Measurements from ENCODE around the gene PGBD5.

Gene PGBD5

GRCh38 chr1:230377324-230377723 lies 48.8 kb downstream of the PGBD5 start:
- DNase-seq (ENCODE audit: low read depth, low spot score) = no peak

- no peak for DNase-seq (ENCODE audit: low read depth, low spot score)
Observed at GRCh38 chr1:230376296-230376695, 49.8 kb downstream of the PGBD5 start.

- DNase-seq (ENCODE audit: low read depth, low spot score) = no peak
Observed at GRCh38 chr1:230375780-230376179, 50.4 kb downstream of the PGBD5 start.

GRCh38 chr1:230375147-230375546 lies 51.0 kb downstream of the PGBD5 start:
- DNase-seq (ENCODE audit: low read depth, low spot score) = no peak

- DNase-seq (ENCODE audit: low read depth, low spot score) = no peak
Observed at GRCh38 chr1:230371923-230372703, 54.0 kb downstream of the PGBD5 start.

- no peak for DNase-seq (ENCODE audit: low read depth, low spot score)
Observed at GRCh38 chr1:230370109-230370508, 56.0 kb downstream of the PGBD5 start.

- DNase-seq (ENCODE audit: low read depth, low spot score) = no peak
Observed at GRCh38 chr1:230368871-230369270, 57.3 kb downstream of the PGBD5 start.

GRCh38 chr1:230368363-230368762 lies 57.8 kb downstream of the PGBD5 start:
- no peak for DNase-seq (ENCODE audit: low read depth, low spot score)

GRCh38 chr1:230366504-230366915 lies 59.6 kb downstream of the PGBD5 start:
- DNase-seq (ENCODE audit: low read depth, low spot score) = no peak

- no peak for DNase-seq (ENCODE audit: low read depth, low spot score)
Observed at GRCh38 chr1:230365723-230366307, 60.3 kb downstream of the PGBD5 start.

- no peak for DNase-seq (ENCODE audit: low read depth, low spot score)
Observed at GRCh38 chr1:230362949-230363348, 63.2 kb downstream of the PGBD5 start.

GRCh38 chr1:230361941-230362340 lies 64.2 kb downstream of the PGBD5 start:
- no peak for DNase-seq (ENCODE audit: low read depth, low spot score)

GRCh38 chr1:230359992-230360668 lies 66.0 kb downstream of the PGBD5 start:
- no peak for DNase-seq (ENCODE audit: low read depth, low spot score)

- DNase-seq (ENCODE audit: low read depth, low spot score) = no peak
Observed at GRCh38 chr1:230356869-230357794, 69.0 kb downstream of the PGBD5 start.

- no peak for DNase-seq (ENCODE audit: low read depth, low spot score)
Observed at GRCh38 chr1:230356190-230356589, 69.9 kb downstream of the PGBD5 start.

GRCh38 chr1:230355594-230355993 lies 70.5 kb downstream of the PGBD5 start:
- DNase-seq (ENCODE audit: low read depth, low spot score) = no peak

GRCh38 chr1:230355128-230355527 lies 71.0 kb downstream of the PGBD5 start:
- DNase-seq (ENCODE audit: low read depth, low spot score) = no peak

- no peak for DNase-seq (ENCODE audit: low read depth, low spot score)
Observed at GRCh38 chr1:230354005-230354404, 72.1 kb downstream of the PGBD5 start.

- DNase-seq (ENCODE audit: low read depth, low spot score) = no peak
Observed at GRCh38 chr1:230352537-230352936, 73.6 kb downstream of the PGBD5 start.

GRCh38 chr1:230351983-230352382 lies 74.1 kb downstream of the PGBD5 start:
- DNase-seq (ENCODE audit: low read depth, low spot score) = no peak

GRCh38 chr1:230351514-230351913 lies 74.6 kb downstream of the PGBD5 start:
- no peak for DNase-seq (ENCODE audit: low read depth, low spot score)
